ENCODE measurements around the gene HPSE2. TPM values are rescaled to one million over a fixed set of nuclear protein-coding genes. Genes with fewer than 3 reads are reported as not detected.
"Not testable (repeated sequence)": the region's sequence is repeated elsewhere in the genome, so short reads cannot be mapped to it uniquely, and the experiment has no call there.

HPSE2 gene
- total RNA-seq, 1 experiment from 2014 or later = not detected

- no peak for DNase-seq (ENCODE audit: low read depth)
- in situ Hi-C loops (cut with HindIII; ENCODE audit: low pct_unique_long_range_greater_than_20kb, low sequenced_read_pairs) = no loop called here
Measured at GRCh38 chr10:98576096-98576495, 659.6 kb downstream of the HPSE2 start.

- in situ Hi-C loops (cut with HindIII; ENCODE audit: low pct_unique_long_range_greater_than_20kb, low sequenced_read_pairs) = no loop called here
- no peak for DNase-seq (ENCODE audit: low read depth)
Measured at GRCh38 chr10:98572594-98572993, 663.1 kb downstream of the HPSE2 start.

- in situ Hi-C loops (cut with HindIII; ENCODE audit: low pct_unique_long_range_greater_than_20kb, low sequenced_read_pairs) = no loop called here
- DNase-seq (ENCODE audit: low read depth) = no peak
Measured at GRCh38 chr10:98570834-98571233, 664.8 kb downstream of the HPSE2 start.

- in situ Hi-C loops (cut with HindIII; ENCODE audit: low pct_unique_long_range_greater_than_20kb, low sequenced_read_pairs) = no loop called here
- DNase-seq (ENCODE audit: low read depth) = no peak
Measured at GRCh38 chr10:98569853-98570252, 665.8 kb downstream of the HPSE2 start.

GRCh38 chr10:98568551-98568950 is 667.1 kb downstream of the HPSE2 start:
- DNase-seq (ENCODE audit: low read depth) = no peak
- in situ Hi-C loops (cut with HindIII; ENCODE audit: low pct_unique_long_range_greater_than_20kb, low sequenced_read_pairs) = no loop called here

- DNase-seq (ENCODE audit: low read depth) = no peak
- in situ Hi-C loops (cut with HindIII; ENCODE audit: low pct_unique_long_range_greater_than_20kb, low sequenced_read_pairs) = no loop called here
Measured at GRCh38 chr10:98567391-98568133, 668.1 kb downstream of the HPSE2 start.

- in situ Hi-C loops (cut with HindIII; ENCODE audit: low pct_unique_long_range_greater_than_20kb, low sequenced_read_pairs) = no loop called here
Measured at GRCh38 chr10:98563811-98564210, 671.8 kb downstream of the HPSE2 start.

GRCh38 chr10:98560565-98560964 is 675.1 kb downstream of the HPSE2 start:
- no peak for DNase-seq (ENCODE audit: low read depth)
- in situ Hi-C loops (cut with HindIII; ENCODE audit: low pct_unique_long_range_greater_than_20kb, low sequenced_read_pairs) = no loop called here

More at GRCh38 chr10:98563811-98564210, 671.8 kb downstream of the HPSE2 start:
- no peak for DNase-seq (ENCODE audit: low read depth)

GRCh38 chr10:98556061-98556460 is 679.6 kb downstream of the HPSE2 start:
- DNase-seq (ENCODE audit: low read depth) = no peak
- in situ Hi-C loops (cut with HindIII; ENCODE audit: low pct_unique_long_range_greater_than_20kb, low sequenced_read_pairs) = no loop called here

GRCh38 chr10:98555021-98555619 is 680.5 kb downstream of the HPSE2 start:
- in situ Hi-C loops (cut with HindIII; ENCODE audit: low pct_unique_long_range_greater_than_20kb, low sequenced_read_pairs) = no loop called here
- no peak for DNase-seq (ENCODE audit: low read depth)

GRCh38 chr10:98541561-98541960 is 694.1 kb downstream of the HPSE2 start:
- DNase-seq (ENCODE audit: low read depth); in situ Hi-C loops (cut with HindIII; ENCODE audit: low pct_unique_long_range_greater_than_20kb, low sequenced_read_pairs): not testable (repeated sequence)

- in situ Hi-C loops (cut with HindIII; ENCODE audit: low pct_unique_long_range_greater_than_20kb, low sequenced_read_pairs) = no loop called here
- no peak for DNase-seq (ENCODE audit: low read depth)
Measured at GRCh38 chr10:98539578-98539977, 696.1 kb downstream of the HPSE2 start.

GRCh38 chr10:98538472-98538871 is 697.2 kb downstream of the HPSE2 start:
- in situ Hi-C loops (cut with HindIII; ENCODE audit: low pct_unique_long_range_greater_than_20kb, low sequenced_read_pairs) = no loop called here
- no peak for DNase-seq (ENCODE audit: low read depth)

- in situ Hi-C loops (cut with HindIII; ENCODE audit: low pct_unique_long_range_greater_than_20kb, low sequenced_read_pairs) = no loop called here
- no peak for DNase-seq (ENCODE audit: low read depth)
Measured at GRCh38 chr10:98536551-98536950, 699.1 kb downstream of the HPSE2 start.

GRCh38 chr10:98533746-98534445 is 701.8 kb downstream of the HPSE2 start:
- no peak for DNase-seq (ENCODE audit: low read depth)
- in situ Hi-C loops (cut with HindIII; ENCODE audit: low pct_unique_long_range_greater_than_20kb, low sequenced_read_pairs) = no loop called here

GRCh38 chr10:98533241-98533640 is 702.4 kb downstream of the HPSE2 start:
- in situ Hi-C loops (cut with HindIII; ENCODE audit: low pct_unique_long_range_greater_than_20kb, low sequenced_read_pairs) = no loop called here
- DNase-seq (ENCODE audit: low read depth) = no peak

GRCh38 chr10:98528805-98529183 is 706.9 kb downstream of the HPSE2 start:
- in situ Hi-C loops (cut with HindIII; ENCODE audit: low pct_unique_long_range_greater_than_20kb, low sequenced_read_pairs) = no loop called here
- no peak for DNase-seq (ENCODE audit: low read depth)

- DNase-seq (ENCODE audit: low read depth) = no peak
- in situ Hi-C loops (cut with HindIII; ENCODE audit: low pct_unique_long_range_greater_than_20kb, low sequenced_read_pairs) = no loop called here
Measured at GRCh38 chr10:98528166-98528804, 707.4 kb downstream of the HPSE2 start.

- in situ Hi-C loops (cut with HindIII; ENCODE audit: low pct_unique_long_range_greater_than_20kb, low sequenced_read_pairs) = no loop called here
- no peak for DNase-seq (ENCODE audit: low read depth)
Measured at GRCh38 chr10:98525969-98526368, 709.7 kb downstream of the HPSE2 start.
